ENCODE results near the gene DYNLT2.

- TF ChIP-seq POLR2AphosphoS5 (IDR thresholded peaks at IDR 0.05; ENCODE audit: low read depth, low read length) = no peak
- no peak for TF ChIP-seq REST (IDR thresholded peaks at IDR 0.05; ENCODE audit: insufficient read depth in 1 of 2, low read depth in 2 of 2, low read length in 2 of 2)
- TF ChIP-seq SIN3A (IDR thresholded peaks at IDR 0.05; ENCODE audit: borderline replicate concordance, insufficient read depth, low read length) = no peak
- no peak for TF ChIP-seq FOXP2 (optimal IDR thresholded peaks at IDR 0.05; ENCODE audit: borderline replicate concordance, extremely low read depth, extremely low read length, insufficient read depth)
Observed at GRCh38 chr6:169800668-169801395, 49.5 kb upstream of the DYNLT2 start.
